Embryonic facial prominence (tissue), 1 donor: ENCODE results near the gene FCER1G.

Experiments used
- DNase-seq: peaks from one replicate; pipeline ENCODE4 v3.0.0-alpha.2; 2016; ENCODE audit errors: extremely low spot score

Gene FCER1G

DNA sequence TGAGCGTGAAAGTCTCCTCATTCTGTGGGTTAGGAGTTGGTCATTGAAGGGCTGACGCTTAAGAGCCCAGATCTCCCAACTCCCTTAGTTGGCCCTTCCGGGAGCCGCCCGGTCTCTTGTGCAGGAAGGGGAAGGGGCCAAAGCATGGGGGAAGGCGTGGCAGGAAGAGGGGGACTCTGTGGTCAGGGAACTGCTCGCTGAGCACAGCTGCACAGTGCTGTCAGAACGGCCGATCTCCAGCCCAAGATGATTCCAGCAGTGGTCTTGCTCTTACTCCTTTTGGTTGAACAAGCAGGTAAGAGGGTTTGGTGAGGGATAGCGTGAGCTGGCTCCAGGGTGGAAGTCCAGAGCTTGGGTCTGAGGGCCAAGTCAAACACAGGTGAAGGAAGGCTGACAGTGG is at the start of gene FCER1G:
Gene FCER1G (plus strand): TSS at position 220 of the 400 bp plus-strand sequence. CDS start 27 bp downstream, at position 247.
- DNase-seq: no peak

DNA sequence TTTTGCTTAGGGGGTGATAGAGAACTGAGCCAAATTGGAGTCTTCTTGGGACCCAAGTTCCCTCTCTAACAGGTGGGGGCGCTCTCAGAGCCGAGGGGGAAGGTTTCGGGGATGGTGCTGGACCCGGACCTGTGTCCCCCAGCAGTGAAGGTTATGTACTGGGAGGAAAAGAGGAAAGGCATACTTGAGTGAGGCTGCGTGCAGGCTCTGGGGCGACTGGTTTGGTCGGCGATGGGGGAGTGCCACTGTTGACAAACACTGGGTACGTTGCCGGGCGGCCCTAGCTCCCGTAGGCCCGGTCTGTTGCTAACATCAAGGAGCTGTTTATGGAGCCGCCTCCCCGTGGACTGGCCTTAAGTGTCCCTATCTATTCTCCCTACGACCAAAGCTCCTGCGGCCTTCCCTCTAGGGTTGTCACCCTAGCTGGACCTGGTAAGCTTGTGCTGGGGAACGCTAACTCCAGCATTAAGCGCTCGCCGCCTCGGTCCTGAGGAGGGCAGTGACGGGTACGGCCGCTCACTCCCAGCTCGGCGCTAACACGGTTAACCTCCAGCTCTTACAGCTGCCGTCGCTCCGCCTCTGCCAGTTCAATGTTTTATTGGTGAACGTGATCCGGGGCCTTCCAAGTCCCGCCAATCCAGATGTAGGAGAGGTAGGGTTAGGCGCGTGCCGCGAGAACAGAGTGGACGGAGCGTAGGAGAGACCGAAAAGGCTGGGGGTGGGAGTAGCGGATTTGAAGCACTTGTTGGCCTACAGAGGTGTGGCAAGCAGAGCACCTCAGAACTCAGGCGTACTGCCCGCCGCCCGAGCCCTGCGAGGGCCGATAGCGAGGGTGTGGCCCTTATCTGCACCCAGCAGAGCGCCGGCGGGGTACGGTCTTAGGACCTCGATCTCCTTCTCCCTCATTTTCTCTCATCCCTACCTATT is 49.1 kb upstream of the FCER1G start, which contains the start of gene PPOX:
Gene PPOX (plus strand): TSS at position 685 of the 927 bp plus-strand sequence. CDS start 422 bp downstream, outside the sequence.
- DNase-seq: peak; percentile 99

DNA sequence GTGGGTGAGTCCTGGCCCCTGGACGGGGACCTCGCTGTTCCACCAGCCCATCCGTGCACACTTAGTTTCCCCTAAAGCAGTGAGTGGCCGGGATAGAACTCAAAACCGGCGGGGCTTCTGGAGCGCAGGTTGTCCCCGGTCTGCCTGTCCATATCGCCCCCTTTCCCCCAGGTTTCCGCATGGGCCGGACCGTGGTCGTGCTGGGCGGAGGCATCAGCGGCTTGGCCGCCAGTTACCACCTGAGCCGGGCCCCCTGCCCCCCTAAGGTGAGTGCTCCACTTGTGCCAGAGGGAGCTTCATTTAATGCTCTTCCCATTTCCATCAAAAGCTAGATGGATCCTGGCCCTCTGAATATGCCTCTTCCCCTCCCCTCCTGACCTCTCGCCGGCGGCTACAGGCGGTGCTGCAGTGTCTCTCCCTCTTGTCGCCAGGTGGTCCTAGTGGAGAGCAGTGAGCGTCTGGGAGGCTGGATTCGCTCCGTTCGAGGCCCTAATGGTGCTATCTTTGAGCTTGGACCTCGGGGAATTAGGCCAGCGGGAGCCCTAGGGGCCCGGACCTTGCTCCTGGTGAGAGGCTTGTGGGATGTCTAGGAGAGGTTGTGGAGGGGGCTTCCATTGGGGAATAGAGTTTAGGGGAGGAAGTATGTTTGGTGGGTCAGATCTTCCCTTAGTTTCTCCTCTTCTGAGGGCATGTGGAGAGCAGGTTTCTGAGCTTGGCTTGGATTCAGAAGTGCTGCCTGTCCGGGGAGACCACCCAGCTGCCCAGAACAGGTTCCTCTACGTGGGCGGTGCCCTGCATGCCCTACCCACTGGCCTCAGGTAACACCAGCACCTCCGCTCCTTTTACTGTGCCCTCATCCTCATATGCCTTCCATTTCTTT is 48.2 kb upstream of the FCER1G start:
- DNase-seq: no peak

GRCh38 chr1:161168906-161169305 is 46.2 kb upstream of the FCER1G start:
- no peak for DNase-seq

- DNase-seq: no peak
Observed at GRCh38 chr1:161171191-161171590, 43.9 kb upstream of the FCER1G start.

- no peak for DNase-seq
Observed at GRCh38 chr1:161171696-161172095, 43.4 kb upstream of the FCER1G start.

- no peak for DNase-seq
Observed at GRCh38 chr1:161172349-161172748, 42.7 kb upstream of the FCER1G start.

DNA sequence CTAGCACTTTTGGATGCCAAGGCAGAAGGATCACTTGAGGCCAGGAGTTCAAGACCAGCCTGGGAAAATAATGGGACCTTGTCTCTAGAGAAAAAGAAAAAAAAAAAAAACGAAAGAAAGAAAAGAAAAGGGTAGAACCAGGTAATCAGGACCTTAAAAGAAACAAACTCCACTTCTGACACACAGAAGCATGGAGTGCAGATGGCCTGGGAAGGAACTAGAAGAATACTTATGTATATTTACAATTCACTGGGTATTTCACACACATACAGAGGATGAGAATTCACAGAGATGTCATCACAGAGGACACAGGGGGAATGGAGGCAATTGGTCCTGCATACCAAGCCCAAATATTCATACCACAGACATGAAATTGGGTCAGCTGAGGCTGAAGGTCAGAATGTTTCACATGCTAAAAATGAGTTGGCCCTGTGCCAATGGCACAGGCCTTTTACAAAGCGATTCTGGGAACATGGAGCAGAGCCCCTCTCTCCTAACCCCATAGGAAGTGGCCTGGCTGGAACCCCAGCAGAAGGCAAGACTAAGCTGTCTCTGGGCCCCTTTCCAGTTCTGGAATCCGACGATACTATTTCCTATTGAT is 42.2 kb upstream of the FCER1G start:
- DNase-seq: no peak

DNA sequence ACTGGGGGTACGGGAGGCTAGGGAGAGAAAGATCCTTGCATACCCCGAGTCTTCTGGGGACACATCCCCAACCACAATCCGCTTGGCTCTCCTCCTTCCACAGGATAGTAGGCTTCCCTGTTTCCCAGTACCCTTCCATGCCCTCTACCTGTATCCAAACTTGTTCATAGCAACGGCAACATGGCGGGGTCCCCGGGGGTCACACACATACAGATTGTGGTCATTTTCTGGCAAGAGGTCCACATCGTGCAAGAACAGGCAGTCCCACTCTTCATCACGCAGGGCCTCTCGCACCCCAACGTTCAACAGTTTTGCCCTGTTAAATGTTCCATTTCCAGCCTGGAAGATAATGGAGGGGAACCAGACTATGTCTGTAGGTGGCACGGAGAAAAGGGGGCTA is 41.4 kb upstream of the FCER1G start:
- DNase-seq: no peak

- DNase-seq: no peak
Observed at GRCh38 chr1:161174911-161175310, 40.2 kb upstream of the FCER1G start.

DNA sequence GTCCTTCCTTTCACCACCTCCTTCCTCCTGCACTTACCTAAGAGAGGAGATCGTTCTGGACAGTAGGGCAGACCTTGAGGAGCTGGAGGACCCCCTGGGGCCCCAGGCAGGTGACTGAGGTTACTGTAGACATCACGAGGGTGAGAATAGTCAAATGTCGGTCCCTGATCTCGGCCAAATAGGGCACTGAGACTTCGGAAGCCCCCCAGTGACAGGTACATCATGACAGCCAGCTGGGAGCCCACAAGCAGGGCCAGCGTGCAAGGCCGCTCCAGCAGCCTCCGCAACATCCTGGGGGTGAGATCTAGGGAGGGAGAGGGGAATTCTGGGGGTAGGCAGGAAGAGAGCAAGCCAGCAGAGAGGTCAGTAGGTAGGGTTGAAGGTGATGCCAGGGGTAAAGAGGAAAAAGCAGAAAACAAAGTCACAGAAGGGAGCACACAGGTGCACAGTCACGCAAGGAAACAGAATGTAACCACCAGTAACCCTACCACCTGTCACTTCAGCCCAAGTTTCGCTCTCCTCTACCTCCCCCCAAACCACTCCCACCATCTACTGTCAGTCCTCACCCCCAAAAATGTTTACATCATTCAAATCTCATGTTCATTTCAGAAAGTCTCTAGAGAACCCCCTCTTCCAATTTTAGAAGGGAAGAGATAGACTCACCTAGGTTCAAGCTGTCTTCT is 39.2 kb upstream of the FCER1G start:
- no peak for DNase-seq

DNA sequence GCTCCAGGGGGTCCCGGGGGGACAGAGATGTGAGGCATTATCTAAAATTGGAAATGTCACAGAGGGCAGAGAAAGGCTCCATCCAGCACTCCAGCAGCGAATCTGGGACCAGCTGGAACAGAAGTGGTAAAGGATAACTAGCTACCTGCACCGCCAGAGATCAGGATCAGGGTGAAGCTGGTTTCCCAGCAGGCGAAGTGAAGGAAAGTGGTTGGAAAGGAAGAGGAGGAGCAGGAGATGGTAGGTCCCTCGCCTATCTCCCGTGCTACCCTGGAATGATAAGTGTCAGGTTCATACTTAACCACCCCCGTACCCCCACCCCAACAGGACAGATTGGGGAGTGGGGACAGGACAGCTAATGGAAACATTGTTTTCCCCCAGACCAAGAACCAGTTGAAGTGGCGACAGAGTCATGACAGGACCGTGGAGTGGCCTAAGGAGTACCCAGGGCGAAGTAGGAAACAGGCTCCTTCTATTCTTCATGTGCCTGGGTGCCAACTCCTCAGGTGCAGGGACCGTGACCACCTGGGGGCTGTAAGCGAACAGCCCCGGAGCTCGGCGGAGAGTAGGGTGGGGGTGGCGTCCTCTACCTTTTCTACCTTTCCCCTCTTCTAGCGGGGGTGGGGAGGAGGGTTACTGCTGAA is 38.5 kb upstream of the FCER1G start:
- no peak for DNase-seq

GRCh38 chr1:161177112-161177935 is 37.8 kb upstream of the FCER1G start, which contains the start of gene B4GALT3:
B4GALT3 (minus strand) TSS chr1:161177507; CDS start chr1:161176060, 1,447 bp downstream.
- DNase-seq: peak; percentile 67

DNA sequence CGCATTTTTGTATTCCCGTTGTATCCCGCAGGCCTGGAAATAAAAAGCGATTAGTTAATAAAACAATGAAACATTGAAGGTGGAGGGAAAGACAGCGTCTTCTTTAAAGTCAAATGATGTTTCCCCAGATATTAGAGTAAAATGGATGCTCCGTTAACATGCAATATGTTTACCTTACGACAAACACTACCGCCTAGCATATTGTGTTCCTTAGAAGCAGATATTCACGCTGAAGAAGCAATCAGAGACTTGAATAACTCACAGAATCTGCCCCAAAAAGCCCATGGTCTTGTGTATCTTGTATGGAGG is 37.2 kb upstream of the FCER1G start:
- DNase-seq: no peak

GRCh38 chr1:161179698-161180097 is 35.4 kb upstream of the FCER1G start:
- DNase-seq: no peak

DNA sequence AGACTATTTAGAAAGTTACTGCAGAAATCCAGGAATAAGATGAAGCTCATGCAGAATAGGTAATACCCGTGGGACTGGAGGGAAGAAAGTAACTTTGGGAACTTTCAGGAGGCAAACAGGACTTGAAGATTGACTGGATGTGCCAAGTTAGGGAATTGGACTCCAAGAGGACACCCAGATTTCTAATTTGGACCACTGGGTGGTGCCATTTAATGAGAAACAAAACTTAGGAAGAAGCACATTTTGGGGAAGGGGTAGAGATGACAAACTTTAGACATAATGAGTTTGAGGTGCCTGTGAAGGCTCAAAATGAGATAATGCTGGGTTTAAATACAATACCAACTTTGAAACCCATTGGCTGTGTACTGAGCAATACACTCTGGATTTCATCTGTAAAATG is 34.5 kb upstream of the FCER1G start:
- DNase-seq: no peak

DNA sequence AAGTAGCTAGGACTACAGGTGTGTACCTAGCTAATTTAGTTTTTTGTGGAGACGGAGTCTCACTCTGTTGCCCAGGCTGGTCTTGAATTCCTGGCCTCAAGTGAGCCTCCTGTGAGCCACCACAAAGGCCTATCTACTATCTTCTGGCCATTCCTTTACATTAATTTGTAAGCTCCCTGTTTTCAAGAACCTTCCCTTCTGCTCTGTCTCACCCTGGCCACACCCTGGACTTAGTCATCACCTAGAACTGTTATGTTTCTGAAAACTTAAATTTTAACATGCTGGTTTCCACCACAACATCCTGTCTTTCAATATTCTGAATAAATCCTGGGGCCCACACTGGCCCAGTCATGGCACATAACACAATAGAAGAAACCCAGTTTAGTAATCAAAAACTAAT is 32.9 kb upstream of the FCER1G start:
- no peak for DNase-seq

GRCh38 chr1:161185282-161185682 is 29.8 kb upstream of the FCER1G start:
- DNase-seq: no peak

DNA sequence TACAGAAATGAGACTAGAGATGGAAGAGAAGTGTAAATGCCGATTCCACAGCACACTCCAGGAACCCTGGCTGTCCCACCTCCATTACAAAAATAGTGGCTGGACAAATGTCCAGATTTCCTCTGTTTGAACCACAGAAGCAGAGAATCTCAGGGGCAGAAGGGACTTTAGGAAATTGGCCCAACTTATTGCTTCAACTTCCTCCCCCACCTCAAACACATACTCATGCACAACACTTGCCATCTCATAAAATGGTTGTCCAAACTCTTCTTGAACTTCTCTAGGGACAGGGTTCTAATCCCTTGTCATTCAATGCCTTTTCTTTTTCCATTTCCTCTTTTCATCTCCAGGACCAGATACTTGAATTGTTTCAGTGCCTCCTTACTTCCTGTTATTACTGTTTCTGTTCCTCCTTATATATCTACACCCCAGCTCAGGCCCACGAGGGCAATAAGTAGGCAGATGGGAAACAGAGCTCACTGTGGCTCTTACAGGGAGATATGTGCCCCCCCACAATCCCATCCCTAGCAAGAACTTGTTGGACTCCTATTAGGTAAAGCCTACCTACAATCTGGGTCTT is 29.3 kb upstream of the FCER1G start:
- DNase-seq: no peak

DNA sequence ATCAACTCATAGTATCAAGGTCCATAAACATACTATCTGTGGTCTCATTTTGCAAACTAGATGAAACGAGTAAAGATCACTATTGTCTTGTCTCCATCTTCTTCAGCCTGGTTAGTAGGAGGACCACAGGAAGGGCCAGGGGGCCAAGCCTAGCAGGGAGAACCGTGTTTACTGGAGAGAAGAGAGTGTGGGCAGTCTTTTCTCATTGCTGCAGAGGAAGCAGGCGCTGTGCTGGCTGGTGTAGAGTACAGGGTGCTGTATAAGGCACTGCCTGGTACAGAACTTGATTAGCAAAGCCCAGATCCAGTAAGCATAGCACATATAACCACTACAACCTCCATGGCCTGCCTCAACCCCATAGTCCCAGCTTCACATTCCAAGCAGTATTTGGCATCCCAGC is 27.8 kb upstream of the FCER1G start:
- DNase-seq: no peak
